Inflammatory macrophage treated with lipopolysaccharide for 1 hour (primary cell): ENCODE data around the gene TTC9.
"Not testable (repeated sequence)": the region's sequence is repeated elsewhere in the genome, so short reads cannot be mapped to it uniquely, and the experiment has no call there.

Experiments
- DNase-seq, 2 donors: peaks; one replicate each; pipeline ENCODE4 v3.0.0-alpha.2; 2020 to 2022

TTC9 gene

DNA sequence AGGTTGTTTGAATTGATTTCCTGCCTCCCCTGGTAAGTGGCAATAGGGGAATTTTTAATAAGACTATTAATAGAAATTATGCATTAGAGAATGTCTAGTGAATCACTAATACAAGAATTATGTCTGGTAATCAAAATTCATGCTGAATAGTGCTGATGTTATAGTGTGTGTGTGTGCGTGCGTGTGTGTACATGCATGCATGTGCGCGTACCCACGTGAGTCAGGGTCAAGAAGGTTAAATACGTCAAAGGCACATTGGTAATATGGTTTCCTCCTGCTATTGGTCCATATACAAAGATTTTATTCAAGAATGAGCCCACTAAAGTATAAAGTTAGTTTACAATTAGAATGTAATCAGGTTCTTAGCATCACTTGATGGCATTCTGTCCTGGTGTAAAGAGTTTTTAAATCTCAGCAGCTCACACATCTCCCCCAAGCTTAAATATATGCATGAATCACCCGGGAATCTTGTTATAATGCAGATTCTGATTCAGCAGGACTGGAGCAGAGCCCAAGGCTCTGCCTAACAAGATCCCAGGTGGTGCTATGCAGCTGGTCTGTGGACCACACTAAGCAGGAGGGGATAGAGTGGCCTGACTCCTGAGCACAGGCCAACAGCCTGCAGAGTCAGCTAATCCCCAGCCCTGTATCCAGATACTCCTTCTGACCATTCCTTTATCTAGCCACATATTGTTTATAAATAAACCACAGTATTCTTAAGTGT is 43.9 kb downstream of the TTC9 start:
- no peak for DNase-seq

GRCh38 chr14:70692210-70692609 is 50.5 kb downstream of the TTC9 start:
- peak; percentile 86 to 89 for DNase-seq

GRCh38 chr14:70696026-70696425 is 54.3 kb downstream of the TTC9 start:
- no peak for DNase-seq

GRCh38 chr14:70697701-70698100 is 56.0 kb downstream of the TTC9 start:
- peak; percentile 10 to 43 for DNase-seq

DNA sequence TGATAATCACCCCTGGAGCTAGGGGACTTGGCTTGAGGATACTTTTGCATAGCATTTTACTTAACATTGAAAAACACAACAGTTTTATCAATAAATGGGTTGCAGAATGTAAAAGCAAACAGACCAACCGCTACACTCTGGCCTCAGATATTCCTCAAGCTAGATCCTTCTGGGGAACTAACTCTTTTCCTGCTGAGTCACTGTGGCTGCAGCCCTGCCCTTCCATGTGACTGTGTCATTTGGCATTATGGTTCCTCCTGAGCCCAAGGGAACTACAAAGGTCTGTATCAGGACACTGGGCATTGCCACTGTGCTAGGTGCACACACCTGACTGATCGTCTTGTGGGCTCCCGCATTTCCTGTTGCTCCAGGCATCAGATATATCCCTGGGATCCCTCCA is 56.6 kb downstream of the TTC9 start:
- peak; percentile 74 to 79 for DNase-seq

DNA sequence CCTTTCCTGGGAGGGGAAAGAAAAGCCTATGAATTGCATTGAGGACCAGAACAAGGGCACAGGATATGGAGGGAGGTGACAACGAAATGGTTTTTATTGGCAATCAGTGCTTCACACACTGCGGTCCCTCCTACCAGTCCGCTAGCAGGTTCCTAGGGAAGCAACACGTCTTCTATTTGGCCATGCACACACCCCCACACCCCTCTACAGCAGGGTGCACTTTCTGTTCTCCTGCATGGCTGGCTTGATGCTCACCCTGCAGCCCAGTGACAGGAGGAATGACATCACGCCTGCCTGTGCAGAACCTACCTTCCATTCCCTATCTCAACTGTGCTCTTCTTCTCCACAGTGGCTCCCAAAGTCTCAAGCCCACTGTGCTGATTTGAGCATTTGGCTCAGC is 57.9 kb downstream of the TTC9 start:
- DNase-seq = peak in 1 of 2 donors; percentile 32

GRCh38 chr14:70700955-70701585 is 59.4 kb downstream of the TTC9 start:
- DNase-seq = peak; percentile 38 to 58

DNA sequence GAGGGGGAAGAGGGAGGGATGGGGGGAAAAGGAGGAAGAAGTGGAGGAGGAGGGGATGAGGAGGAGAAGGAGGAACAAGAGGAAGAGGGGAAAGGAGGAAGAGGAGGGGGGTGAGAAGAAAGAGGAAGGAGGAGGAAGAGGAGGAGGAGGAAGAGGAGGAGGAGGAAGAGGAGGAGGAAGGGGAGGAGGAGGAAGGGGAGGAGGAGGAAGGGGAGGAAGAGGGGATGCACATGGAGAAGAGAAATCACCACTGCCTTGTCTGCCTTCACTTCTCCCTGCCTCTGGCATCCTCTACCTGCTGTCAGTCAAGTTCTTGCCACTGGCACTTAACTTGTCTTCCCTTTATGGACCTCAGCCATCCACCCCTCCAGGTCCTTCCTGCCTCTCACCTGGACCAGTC is 59.9 kb downstream of the TTC9 start:
- DNase-seq = no peak

- peak in 1 of 2 donors; percentile 61 for DNase-seq
Measured at GRCh38 chr14:70702161-70702560, 60.4 kb downstream of the TTC9 start.

DNA sequence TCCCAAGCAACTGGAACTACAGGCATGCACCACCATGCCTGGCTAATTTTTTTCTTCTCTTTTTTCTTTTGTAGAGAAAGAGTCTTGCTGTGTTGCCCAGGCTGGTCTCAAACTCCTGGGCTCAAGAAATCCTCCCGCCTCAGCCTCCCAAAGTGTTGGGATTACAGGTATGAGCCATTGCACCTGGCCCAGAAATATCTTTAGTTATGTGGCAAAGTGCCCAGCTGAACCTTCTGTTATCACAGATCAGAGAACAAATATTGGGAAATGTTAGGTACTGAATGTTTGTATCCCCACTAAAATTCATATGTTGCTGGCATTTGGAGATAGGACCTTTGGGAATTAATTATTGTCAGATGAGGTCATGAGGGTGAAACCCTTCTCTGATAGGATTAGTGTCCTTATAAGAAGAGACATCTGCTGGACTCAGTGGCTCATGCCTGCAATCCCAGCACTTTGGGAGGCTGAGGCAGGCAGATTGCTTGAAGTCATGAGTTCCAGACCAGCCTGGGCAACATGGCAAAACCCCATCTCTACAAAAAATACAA is 62.0 kb downstream of the TTC9 start:
- DNase-seq = not testable (repeated sequence)

DNA sequence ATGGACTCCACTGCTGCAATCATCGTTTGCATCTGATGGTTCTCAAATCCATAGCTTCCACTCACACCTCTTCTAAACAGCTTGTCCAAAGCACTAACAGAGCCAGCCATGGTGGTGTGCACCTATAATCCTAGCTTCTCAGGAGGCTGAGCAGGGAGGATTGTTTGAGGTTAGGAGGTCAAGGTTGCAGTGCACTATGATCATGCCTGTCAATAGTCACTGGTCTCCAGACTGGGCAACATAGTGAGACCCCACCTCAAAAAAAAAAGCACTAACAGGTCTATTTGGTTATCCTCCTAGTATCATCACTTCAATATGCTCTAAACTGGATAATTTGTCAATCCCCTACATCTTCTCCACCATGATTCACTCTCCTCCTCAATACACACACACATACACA is 63.2 kb downstream of the TTC9 start:
- DNase-seq = no peak

DNA sequence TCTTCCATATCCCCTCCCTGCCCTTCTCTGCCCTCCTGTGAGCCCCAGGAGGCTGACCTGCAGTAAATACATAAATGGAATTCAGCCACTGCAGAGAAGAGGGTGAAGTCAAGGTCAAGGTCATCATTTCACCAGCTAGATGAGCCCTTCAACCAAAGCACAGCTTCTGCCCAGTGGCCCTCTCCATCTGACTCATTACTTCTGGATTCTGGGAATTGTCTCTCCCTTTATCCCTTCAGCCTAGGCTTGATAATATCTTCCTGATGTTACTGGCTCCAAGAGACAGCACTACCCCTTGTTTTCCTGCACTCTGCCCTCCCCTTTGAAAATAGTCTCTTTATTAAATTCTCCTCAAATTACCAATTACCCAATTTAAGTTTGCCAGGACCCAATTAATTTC is 64.5 kb downstream of the TTC9 start:
- no peak for DNase-seq

DNA sequence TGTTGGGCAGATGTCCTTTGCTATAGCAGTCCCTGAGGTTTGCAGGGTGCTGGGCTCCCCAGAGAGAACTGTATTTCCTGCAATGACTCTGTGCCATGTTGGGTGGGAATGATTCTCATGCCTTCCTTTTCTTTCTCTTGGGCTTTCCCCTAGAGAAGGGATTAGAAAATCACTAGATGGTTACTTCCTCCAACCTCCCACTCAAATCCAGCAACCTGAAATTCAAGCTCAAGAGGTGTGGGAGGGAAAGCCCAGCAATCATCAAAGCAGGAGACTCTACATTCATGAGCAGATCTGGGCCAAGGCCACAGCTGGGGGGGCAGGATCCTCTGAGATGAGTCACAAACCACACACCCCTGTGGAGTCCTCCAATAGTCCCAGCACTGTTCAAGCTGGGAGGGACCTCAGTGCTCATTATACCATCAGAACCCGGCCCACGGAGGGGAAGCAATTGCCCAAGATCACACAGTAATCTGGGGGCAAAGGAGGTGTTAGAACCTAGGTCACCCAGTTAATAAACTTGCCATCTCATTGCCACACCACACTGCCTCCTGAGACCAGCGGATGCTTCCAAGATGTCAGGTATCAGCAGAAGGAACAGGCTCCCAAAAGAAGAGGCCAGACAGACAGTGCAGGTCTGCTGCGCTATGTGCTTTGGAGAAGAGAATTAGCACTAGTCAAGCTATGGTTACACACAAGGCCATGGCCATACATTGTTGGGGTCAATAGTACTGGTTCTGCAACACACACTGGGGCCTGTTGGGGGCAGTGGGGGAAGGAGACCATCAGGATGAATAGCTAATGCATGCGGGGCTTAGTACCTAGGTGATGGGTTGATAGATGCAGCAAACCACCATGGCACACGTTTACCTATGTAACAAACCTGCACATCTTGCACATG is 65.7 kb downstream of the TTC9 start:
- peak; percentile 74 to 97 for DNase-seq

DNA sequence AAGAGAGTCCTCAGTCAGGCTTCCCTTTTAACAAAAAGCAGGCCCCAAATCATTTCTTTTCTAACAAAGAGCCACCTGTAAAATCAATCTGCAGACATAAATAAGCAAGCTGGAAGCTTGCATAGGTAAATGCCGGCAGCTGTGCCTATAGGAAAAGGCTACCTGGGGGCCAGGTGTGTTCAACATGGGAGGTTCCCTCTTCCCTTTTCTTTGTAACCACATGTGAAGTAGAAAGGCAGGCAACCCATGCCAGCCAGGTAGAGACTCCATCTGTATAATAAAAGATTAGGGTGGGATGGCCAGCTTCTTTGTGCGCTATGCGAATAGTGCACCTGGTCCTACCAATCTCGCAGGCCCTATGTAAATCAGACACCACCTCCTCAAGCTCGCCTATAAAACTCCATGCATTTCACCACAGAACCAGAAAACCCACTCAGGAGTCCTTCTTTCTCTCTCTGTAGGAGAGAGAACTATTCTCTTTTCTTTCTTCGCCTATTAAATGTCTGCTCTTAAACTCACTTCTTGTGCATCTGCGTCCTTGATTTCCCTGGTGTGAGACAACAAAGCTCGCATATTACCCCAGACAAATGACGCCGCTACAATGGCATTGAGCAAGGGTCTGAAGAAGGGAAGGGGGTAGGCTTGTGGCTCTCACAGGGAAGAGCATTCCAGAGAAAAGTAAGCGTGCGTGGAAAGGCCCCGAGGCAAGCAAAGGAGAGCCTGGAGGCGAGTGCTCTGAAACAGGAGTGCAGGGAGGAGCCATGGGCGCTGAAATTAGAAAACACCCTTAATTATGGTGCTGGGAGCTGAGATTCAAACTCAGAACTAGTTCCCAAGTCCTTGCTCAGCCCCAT is 67.2 kb downstream of the TTC9 start:
- no peak for DNase-seq

DNA sequence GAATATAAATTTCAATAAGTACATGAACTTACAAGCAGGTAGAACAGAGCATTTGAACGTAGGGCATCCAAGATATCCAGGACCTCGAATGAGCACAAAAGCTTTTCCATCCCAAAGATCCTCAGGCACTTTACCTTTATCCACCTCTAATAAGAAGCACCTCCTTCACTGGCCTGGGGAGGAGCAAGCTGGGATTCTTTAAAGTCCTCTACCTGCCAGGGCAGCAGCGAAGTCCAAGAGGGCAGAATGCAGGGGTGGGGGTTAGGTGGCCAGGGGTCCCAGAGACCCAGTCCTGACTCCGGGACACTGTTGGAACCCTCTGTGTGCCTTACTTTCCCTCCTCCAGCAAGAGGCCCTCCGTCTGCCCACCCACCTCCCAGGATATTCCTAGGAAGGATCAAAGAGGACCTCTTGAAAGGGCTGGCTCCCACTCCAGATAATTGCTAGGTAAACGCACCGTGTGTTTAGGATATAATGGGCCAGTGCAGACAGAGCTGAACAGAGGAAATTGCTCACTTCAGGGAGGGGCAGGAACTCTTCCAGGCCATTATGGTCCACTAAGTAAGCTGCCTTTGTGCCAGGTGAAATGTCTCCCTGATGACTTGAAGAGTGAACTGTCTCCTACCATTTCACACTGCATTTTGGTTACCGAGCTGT is 68.1 kb downstream of the TTC9 start:
- no peak for DNase-seq

DNA sequence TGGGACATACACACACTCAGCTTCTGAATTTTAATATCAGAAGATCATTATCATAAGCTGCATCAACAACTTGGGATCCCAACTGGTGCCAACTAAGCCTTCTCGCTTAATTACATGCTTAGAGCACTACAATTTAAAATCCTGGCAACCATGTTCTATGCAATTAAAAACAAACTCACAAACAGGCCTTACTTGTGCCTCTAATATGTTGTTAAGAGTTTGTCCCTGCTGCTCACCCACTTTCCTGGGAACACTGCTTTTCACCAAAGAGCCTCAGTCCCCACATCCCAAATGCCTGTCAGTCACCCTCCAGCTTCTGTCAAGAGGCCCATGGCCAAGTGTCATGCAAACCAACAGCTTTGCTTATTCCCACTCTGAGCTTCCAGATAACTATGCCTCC is 69.7 kb downstream of the TTC9 start:
- no peak for DNase-seq

- DNase-seq = no peak
Measured at GRCh38 chr14:70713096-70713495, 71.4 kb downstream of the TTC9 start.

DNA sequence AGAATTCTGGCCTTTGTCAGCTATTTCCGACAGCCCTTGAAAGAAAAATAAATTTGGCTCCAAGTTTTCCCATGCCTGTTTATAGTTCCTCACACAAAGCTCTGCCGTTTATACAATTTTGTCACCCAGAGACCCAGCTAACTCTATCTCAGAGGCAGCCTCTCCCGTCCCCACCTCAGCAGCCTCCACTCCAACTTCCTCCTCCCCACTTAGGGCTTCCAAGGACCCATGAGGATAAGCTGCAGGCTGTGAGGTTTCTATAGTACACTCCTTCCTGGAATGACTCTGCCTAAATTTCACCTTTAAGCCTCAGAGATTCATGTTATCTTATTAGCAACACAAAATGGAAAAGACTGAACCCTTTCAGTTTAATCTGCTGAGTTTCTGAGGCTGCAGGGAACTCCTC is 71.8 kb downstream of the TTC9 start:
- no peak for DNase-seq

GRCh38 chr14:70714055-70714550 is 72.4 kb downstream of the TTC9 start:
- peak; percentile 30 to 79 for DNase-seq

- no peak for DNase-seq
Measured at GRCh38 chr14:70716483-70716882, 74.8 kb downstream of the TTC9 start.

DNA sequence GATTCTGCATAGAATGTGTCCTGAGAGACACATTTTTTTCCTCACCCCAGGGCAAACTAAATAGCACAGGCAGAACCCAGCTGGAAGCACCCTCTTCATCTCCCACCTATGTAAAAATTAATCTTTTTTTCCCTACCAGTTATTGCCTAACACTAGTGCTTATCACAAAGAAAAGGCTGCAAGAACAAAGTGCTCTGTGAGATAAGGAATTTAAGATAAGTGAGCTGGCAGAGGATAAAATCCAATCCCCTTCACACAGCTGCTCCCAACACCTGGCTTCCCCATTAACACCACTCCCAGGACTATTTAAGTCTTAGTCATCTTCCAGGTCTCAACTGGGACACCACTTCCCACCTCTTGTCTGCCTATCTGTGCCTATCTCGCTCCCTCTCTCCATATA is 75.2 kb downstream of the TTC9 start:
- DNase-seq = no peak
